GM23338 (cell line): ENCODE data around the gene MFRP. TPM values are rescaled to one million over a fixed set of nuclear protein-coding genes. Genes with fewer than 3 reads are reported as not detected.

ENCODE experiments used
- ATAC-seq: fragments of 200-7000 bp; cut with Tn5 transposase; 3 replicates; pipeline ENCODE4 v1.9.1; 2020
- DNase-seq: peaks from one replicate; pipeline ENCODE4 v3.0.0-alpha.2; 2015; ENCODE audit warnings: low spot score
- H2AFZ ChIP-seq: fragments of 200-600 bp; sonication (generic); 2 replicates; pipeline ENCODE4 v1.8.0; 2016; ENCODE audit warnings: antibody characterized with exemption, mild to moderate bottlenecking, moderate library complexity
- H3F3A ChIP-seq: fragments of 200-600 bp; sonication (generic); replicated peaks from 2 replicates; pipeline ENCODE4 v1.8.0; 2017; ENCODE audit warnings: antibody characterized with exemption, mixed run types, low read depth
- H3K27ac ChIP-seq: fragments of 200-600 bp; sonication (generic); 2 replicates; pipeline ENCODE4 v1.6.1; 2016; ENCODE audit warnings: low read depth
- H3K27me3 ChIP-seq: fragments of 200-600 bp; sonication (generic); 2 replicates; pipeline ENCODE4 v1.8.0; 2016; ENCODE audit warnings: mild to moderate bottlenecking, mixed run types, moderate library complexity; ENCODE audit not compliant: insufficient read depth
- H3K36me3 ChIP-seq: fragments of 200-600 bp; sonication (generic); 2 replicates; pipeline ENCODE4 v1.8.0; 2016; ENCODE audit warnings: mild to moderate bottlenecking; ENCODE audit not compliant: insufficient read depth
- H3K4me1 ChIP-seq: fragments of 200-600 bp; sonication (generic); 2 replicates; pipeline ENCODE4 v1.8.0; 2016; ENCODE audit warnings: mild to moderate bottlenecking, moderate library complexity; ENCODE audit not compliant: insufficient read depth
- H3K4me2 ChIP-seq: fragments of 200-600 bp; sonication (generic); 2 replicates; pipeline ENCODE4 v1.7.1; 2017; ENCODE audit warnings: mixed run types
- H3K4me3 ChIP-seq: fragments of 200-600 bp; sonication (generic); 2 replicates; pipeline ENCODE4 v1.6.1; 2016; ENCODE audit warnings: mixed run types
- H3K79me2 ChIP-seq: fragments of 200-600 bp; sonication (generic); replicated peaks from 2 replicates; pipeline ENCODE4 v1.8.0; 2017; ENCODE audit warnings: mild to moderate bottlenecking; ENCODE audit not compliant: insufficient read depth
- H3K9me2 ChIP-seq: fragments of 200-600 bp; sonication (generic); 2 replicates; pipeline ENCODE4 v1.8.0; 2017; ENCODE audit not compliant: insufficient read depth
- H4K20me1 ChIP-seq: fragments of 200-600 bp; sonication (generic); replicated peaks from 2 replicates; pipeline ENCODE4 v1.8.0; 2017; ENCODE audit warnings: mild to moderate bottlenecking; ENCODE audit not compliant: insufficient read depth
- H3K27ac Mint-ChIP-seq: 2 replicates; pipeline ENCODE4 v1.8.0; 2020; ENCODE audit warnings: inconsistent platforms, mild to moderate bottlenecking, moderate library complexity, mixed read lengths
- H3K27me3 Mint-ChIP-seq: 3 replicates; pipeline ENCODE4 v1.8.0; 2022; ENCODE audit warnings: low read depth, mild to moderate bottlenecking, moderate library complexity, mixed read lengths, inconsistent platforms; ENCODE audit not compliant: insufficient read depth, poor library complexity
- H3K36me3 Mint-ChIP-seq: 3 replicates; pipeline ENCODE4 v1.8.0; 2021; ENCODE audit warnings: low read depth, mild to moderate bottlenecking, inconsistent platforms, moderate library complexity, mixed read lengths
- H3K4me1 Mint-ChIP-seq: 3 replicates; pipeline ENCODE4 v1.8.0; 2020; ENCODE audit warnings: mild to moderate bottlenecking, inconsistent platforms, mixed read lengths
- H3K4me3 Mint-ChIP-seq: 3 replicates; pipeline ENCODE4 v1.8.0; 2021; ENCODE audit warnings: moderate library complexity, mild to moderate bottlenecking, inconsistent platforms, mixed read lengths
- H3K9me3 Mint-ChIP-seq: 3 replicates; pipeline ENCODE4 v1.8.0; 2020; ENCODE audit warnings: moderate library complexity, mild to moderate bottlenecking, inconsistent platforms, mixed read lengths
- CTCF ChIP-seq, 2 experiments: fragments of 200-600 bp in 1 of 2; sonication (generic) in 1 of 2; conservative IDR thresholded peaks; 2 replicates each; pipeline versions ENCODE4 v1.5.1 to v1.6.1; 2016 to 2017; ENCODE audit warnings: antibody characterized with exemption in 2 of 2, low read depth in 2 of 2, mild to moderate bottlenecking in 2 of 2, moderate library complexity in 1 of 2
- ETS1 ChIP-seq: IDR thresholded peaks from 2 replicates; pipeline ENCODE4 v1.6.1; 2016; ENCODE audit warnings: antibody characterized with exemption
- EZH2 ChIP-seq: fragments of 200-600 bp; sonication (generic); IDR thresholded peaks from one replicate; pipeline ENCODE4 v1.8.0; 2017; ENCODE audit warnings: antibody characterized with exemption, mild to moderate bottlenecking, low read depth; ENCODE audit not compliant: unreplicated experiment
- JUNB ChIP-seq: IDR thresholded peaks from one replicate; pipeline ENCODE4 v1.6.1; 2016; ENCODE audit warnings: antibody characterized with exemption; ENCODE audit not compliant: unreplicated experiment
- POLR2AphosphoS5 ChIP-seq: IDR thresholded peaks from 2 replicates; pipeline ENCODE4 v1.6.1; 2016; ENCODE audit warnings: antibody characterized with exemption, low read depth
- REST ChIP-seq: IDR thresholded peaks from one replicate; pipeline ENCODE4 v1.6.1; 2018; ENCODE audit warnings: antibody characterized with exemption; ENCODE audit not compliant: unreplicated experiment
- STAT1 ChIP-seq: IDR thresholded peaks from one replicate; pipeline ENCODE4 v1.6.1; 2016; ENCODE audit warnings: antibody characterized with exemption; ENCODE audit not compliant: unreplicated experiment
- ZNF114 ChIP-seq: fragments of 250-450 bp; sonication (Bioruptor Pico); IDR thresholded peaks from 2 replicates; pipeline ENCODE4 v1.5.0; 2020; ENCODE audit warnings: mild to moderate bottlenecking, moderate library complexity
- ZNF462 ChIP-seq: fragments of 250-450 bp; sonication (Bioruptor Pico); IDR thresholded peaks from 2 replicates; pipeline ENCODE4 v1.5.0; 2020; ENCODE audit warnings: mild to moderate bottlenecking, moderate library complexity
- polyA plus RNA-seq: library from polyadenylated mRNA; unstranded; fragments of >200 nt; fragmentation: Nextera tagmentation; extraction: Ambion mirVana; gene quantifications from 2 replicates; pipeline ENCODE4 v1.2.1, GENCODE V29; 2016
- total RNA-seq: library from RNA; depleted of rRNA; stranded (reverse); fragments of >200 nt; shearing (Covaris generic); gene quantifications from 2 replicates; pipeline ENCODE4 v1.2.3, GENCODE V29; 2014

MFRP gene
- total and polyA plus RNA-seq, 2 experiments from 2014 or later, result 0.03 TPM; not detected in 1

GRCh38 chr11:119293461-119293860, 53.0 kb downstream of the MFRP start (continued):
- TF ChIP-seq ZNF114, result no peak
- no peak for TF ChIP-seq JUNB
- TF ChIP-seq REST, result no peak

GRCh38 chr11:119290894-119291497, 55.5 kb downstream of the MFRP start:
- Mint-ChIP-seq H3K27me3 (peaks cover 4% of the 10 kb centered on the region), H3K36me3 (peaks cover 51% of the 10 kb centered on the region), H3K9me3 (no peaks in the 10 kb centered on the region), H3K4me1 (no peaks in the 10 kb centered on the region), H3K4me3 (no peak overlapping the region), H3K27ac (no peak overlapping the region)
- 0 out of 2 replicates have a peak, but pooled peaks cover 9% of the 10 kb centered on the region for H3F3A ChIP-seq
- no peaks in the 10 kb centered on the region for H3K27me3 ChIP-seq
- H3K4me3 ChIP-seq, result no peak overlapping the region
- TF ChIP-seq JUNB (no peak), POLR2AphosphoS5 (no peak), ZNF462 (CRISPR knock-in tag) (no peak), STAT1 (no peak), EZH2 (no peak), CTCF (conservative IDR thresholded peaks at IDR 0.05; ENCODE audit: low read depth in 2 of 2) (no peak), ETS1 (no peak)
- H3K4me1 ChIP-seq, result no peaks in the 10 kb centered on the region
- ATAC-seq (no peak), DNase-seq (no peak)
- H3K79me2 ChIP-seq, result no peaks in the 10 kb centered on the region
- no peaks in the 10 kb centered on the region; the same call in 1 of the 2 replicates for H4K20me1 ChIP-seq
- no peak overlapping the region for H2AFZ ChIP-seq
- H3K27ac ChIP-seq, result no peak overlapping the region
- no peak overlapping the region for H3K4me2 ChIP-seq
- no peaks in the 10 kb centered on the region for H3K9me2 ChIP-seq
- peaks cover 27% of the 10 kb centered on the region for H3K36me3 ChIP-seq
